Prostate gland (tissue), 2 donors: ENCODE results near the gene BIRC5.

Source experiments
- POLR2A ChIP-seq: fragments of 450-650 bp; IDR thresholded peaks from one replicate; pipeline ENCODE4 v1.6.1; 2016; ENCODE audit warnings: antibody characterized with exemption, mild to moderate bottlenecking
- POLR2AphosphoS5 ChIP-seq: sonication (generic); formaldehyde crosslinking; IDR thresholded peaks from one replicate; pipeline ENCODE4 v1.6.1; 2017; ENCODE audit warnings: antibody characterized with exemption
- TF ChIP-seq, protein P1 (sequence below), 4 experiments: fragments of 200-600 bp in 2 of 4; fragments of 450-650 bp in 2 of 4; sonication (generic) in 2 of 4; IDR thresholded peaks; 1 replicate in 3 of 4; 2 replicates in 1 of 4; pipeline ENCODE4 v1.5.1; 2016 to 2019; ENCODE audit warnings: antibody characterized with exemption in 4 of 4, mild to moderate bottlenecking in 2 of 4, moderate library complexity in 2 of 4

DNA sequence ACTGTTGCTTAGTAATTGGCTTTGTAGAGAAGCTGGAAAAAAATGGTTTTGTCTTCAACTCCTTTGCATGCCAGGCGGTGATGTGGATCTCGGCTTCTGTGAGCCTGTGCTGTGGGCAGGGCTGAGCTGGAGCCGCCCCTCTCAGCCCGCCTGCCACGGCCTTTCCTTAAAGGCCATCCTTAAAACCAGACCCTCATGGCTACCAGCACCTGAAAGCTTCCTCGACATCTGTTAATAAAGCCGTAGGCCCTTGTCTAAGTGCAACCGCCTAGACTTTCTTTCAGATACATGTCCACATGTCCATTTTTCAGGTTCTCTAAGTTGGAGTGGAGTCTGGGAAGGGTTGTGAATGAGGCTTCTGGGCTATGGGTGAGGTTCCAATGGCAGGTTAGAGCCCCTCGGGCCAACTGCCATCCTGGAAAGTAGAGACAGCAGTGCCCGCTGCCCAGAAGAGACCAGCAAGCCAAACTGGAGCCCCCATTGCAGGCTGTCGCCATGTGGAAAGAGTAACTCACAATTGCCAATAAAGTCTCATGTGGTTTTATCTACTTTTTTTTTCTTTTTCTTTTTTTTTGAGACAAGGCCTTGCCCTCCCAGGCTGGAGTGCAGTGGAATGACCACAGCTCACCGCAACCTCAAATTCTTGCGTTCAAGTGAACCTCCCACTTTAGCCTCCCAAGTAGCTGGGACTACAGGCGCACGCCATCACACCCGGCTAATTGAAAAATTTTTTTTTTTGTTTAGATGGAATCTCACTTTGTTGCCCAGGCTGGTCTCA is 11.2 kb downstream of the BIRC5 start:
- TF ChIP-seq, protein P1, sequence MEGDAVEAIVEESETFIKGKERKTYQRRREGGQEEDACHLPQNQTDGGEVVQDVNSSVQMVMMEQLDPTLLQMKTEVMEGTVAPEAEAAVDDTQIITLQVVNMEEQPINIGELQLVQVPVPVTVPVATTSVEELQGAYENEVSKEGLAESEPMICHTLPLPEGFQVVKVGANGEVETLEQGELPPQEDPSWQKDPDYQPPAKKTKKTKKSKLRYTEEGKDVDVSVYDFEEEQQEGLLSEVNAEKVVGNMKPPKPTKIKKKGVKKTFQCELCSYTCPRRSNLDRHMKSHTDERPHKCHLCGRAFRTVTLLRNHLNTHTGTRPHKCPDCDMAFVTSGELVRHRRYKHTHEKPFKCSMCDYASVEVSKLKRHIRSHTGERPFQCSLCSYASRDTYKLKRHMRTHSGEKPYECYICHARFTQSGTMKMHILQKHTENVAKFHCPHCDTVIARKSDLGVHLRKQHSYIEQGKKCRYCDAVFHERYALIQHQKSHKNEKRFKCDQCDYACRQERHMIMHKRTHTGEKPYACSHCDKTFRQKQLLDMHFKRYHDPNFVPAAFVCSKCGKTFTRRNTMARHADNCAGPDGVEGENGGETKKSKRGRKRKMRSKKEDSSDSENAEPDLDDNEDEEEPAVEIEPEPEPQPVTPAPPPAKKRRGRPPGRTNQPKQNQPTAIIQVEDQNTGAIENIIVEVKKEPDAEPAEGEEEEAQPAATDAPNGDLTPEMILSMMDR (IDR thresholded peaks at IDR 0.05) = no peak
- TF ChIP-seq POLR2A (no peak), POLR2AphosphoS5 (no peak)
